ENCODE measurements around the gene TSPAN8.

Gene TSPAN8

GRCh38 chr12:71174825-71175224 lies 17.0 kb upstream of the TSPAN8 start:
- Histone ChIP-seq H3K36me3 (ENCODE audit: control insufficient read depth in 2 of 2, insufficient read depth in 1 of 2, low read length in 2 of 2) (no peaks in the 10 kb centered on the region), H3K4me3 (ENCODE audit: low read depth, low read length) (no peak overlapping the region), H3K27ac (ENCODE audit: extremely low read depth, low read depth, low read length) (no peak overlapping the region), H3K9me3 (ENCODE audit: control insufficient read depth, insufficient read depth, low read depth, low read length) (no peaks in the 10 kb centered on the region), H3K4me1 (ENCODE audit: control insufficient read depth, insufficient read depth, low read length) (no peaks in the 10 kb centered on the region)
- POLR2A ChIA-PET: no interaction called here
- TF ChIP-seq ZNF214 (tag by site-specific recombination; IDR thresholded peaks at IDR 0.05; ENCODE audit: borderline replicate concordance): no peak
- no peak for TF ChIP-seq KLF17 (tag by site-specific recombination; IDR thresholded peaks at IDR 0.05)
- no peak for TF ChIP-seq ZNF223 (tag by site-specific recombination; IDR thresholded peaks at IDR 0.05)
- no peak for TF ChIP-seq ZNF530 (tag by site-specific recombination; IDR thresholded peaks at IDR 0.05; ENCODE audit: low read depth)
- no peak for TF ChIP-seq PRDM4 (tag by site-specific recombination; IDR thresholded peaks at IDR 0.05)
- no peak for TF ChIP-seq ZBTB49 (tag by site-specific recombination; IDR thresholded peaks at IDR 0.05; ENCODE audit: low read depth)
- CTCF ChIA-PET: interaction anchor here (0.6 kb wide), 1 partner anchor 11 kb away, joined by 4 read pairs; no protein-coding TSS in a partner anchor

- no peak overlapping the region for H3K27ac ChIP-seq (ENCODE audit: extremely low read depth, low read depth, low read length)
- no peaks in the 10 kb centered on the region for H3K4me1 ChIP-seq (ENCODE audit: control insufficient read depth, insufficient read depth, low read length)
- ChIA-PET POLR2A (no interaction called here), CTCF (interaction anchor here (0.6 kb wide), 2 partner anchors 12 to 45 kb away, joined by 4 read pairs; no protein-coding TSS in a partner anchor)
- no peak for TF ChIP-seq MYNN (tag by site-specific recombination; IDR thresholded peaks at IDR 0.05; ENCODE audit: borderline replicate concordance)
- TF ChIP-seq ZNF488 (tag by site-specific recombination; IDR thresholded peaks at IDR 0.05): no peak
- TF ChIP-seq GLIS1 (tag by site-specific recombination; IDR thresholded peaks at IDR 0.05): no peak
- TF ChIP-seq ZNF157 (tag by site-specific recombination; IDR thresholded peaks at IDR 0.05): no peak
- no peak for TF ChIP-seq ZNF174 (tag by site-specific recombination; IDR thresholded peaks at IDR 0.05)
- no peak for TF ChIP-seq ZNF214 (tag by site-specific recombination; IDR thresholded peaks at IDR 0.05; ENCODE audit: borderline replicate concordance)
- TF ChIP-seq ZBTB26 (tag by site-specific recombination; optimal IDR thresholded peaks at IDR 0.05): no peak
- no peaks in the 10 kb centered on the region for H3K9me3 ChIP-seq (ENCODE audit: control insufficient read depth, insufficient read depth, low read depth, low read length)
- H3K4me3 ChIP-seq (ENCODE audit: low read depth, low read length): no peak overlapping the region
- no peaks in the 10 kb centered on the region for H3K36me3 ChIP-seq (ENCODE audit: control insufficient read depth in 2 of 2, insufficient read depth in 1 of 2, low read length in 2 of 2)
Measured at GRCh38 chr12:71174146-71174545, 16.3 kb upstream of the TSPAN8 start.

GRCh38 chr12:71170456-71170855 lies 12.7 kb upstream of the TSPAN8 start:
- ChIA-PET CTCF (interaction anchor here (1.1 kb wide), 1 partner anchor 8 kb away, joined by 3 read pairs; no protein-coding TSS in a partner anchor), POLR2A (no interaction called here)
- Histone ChIP-seq H3K27ac (ENCODE audit: extremely low read depth, low read depth, low read length) (no peak overlapping the region), H3K9me3 (ENCODE audit: control insufficient read depth, insufficient read depth, low read depth, low read length) (no peaks in the 10 kb centered on the region), H3K4me1 (ENCODE audit: control insufficient read depth, insufficient read depth, low read length) (no peaks in the 10 kb centered on the region), H3K4me3 (ENCODE audit: low read depth, low read length) (no peak overlapping the region), H3K36me3 (ENCODE audit: control insufficient read depth in 2 of 2, insufficient read depth in 1 of 2, low read length in 2 of 2) (no peaks in the 10 kb centered on the region)
- TF ChIP-seq KLF9 (tag by site-specific recombination; IDR thresholded peaks at IDR 0.05; ENCODE audit: low read depth): no peak
- TF ChIP-seq MEIS1 (CRISPR knock-in tag; IDR thresholded peaks at IDR 0.05; ENCODE audit: borderline replicate concordance): no peak
- TF ChIP-seq ZSCAN4 (tag by site-specific recombination; IDR thresholded peaks at IDR 0.05): no peak
- no peak for TF ChIP-seq BCL11A (tag by site-specific recombination; IDR thresholded peaks at IDR 0.05; ENCODE audit: low read depth)
- TF ChIP-seq ZNF426 (tag by site-specific recombination; IDR thresholded peaks at IDR 0.05): no peak
- no peak for TF ChIP-seq ZSCAN23 (tag by site-specific recombination; IDR thresholded peaks at IDR 0.05)
- no peak for TF ChIP-seq YY1 (tag by site-specific recombination; IDR thresholded peaks at IDR 0.05)
- no peak for TF ChIP-seq OSR2 (tag by site-specific recombination; IDR thresholded peaks at IDR 0.05)
- TF ChIP-seq WT1 (tag by site-specific recombination; IDR thresholded peaks at IDR 0.05): no peak
- no peak for TF ChIP-seq ZNF843 (tag by site-specific recombination; IDR thresholded peaks at IDR 0.05)
- TF ChIP-seq YY2 (tag by site-specific recombination; IDR thresholded peaks at IDR 0.05): no peak
- no peak for TF ChIP-seq ZNF184 (tag by site-specific recombination; IDR thresholded peaks at IDR 0.05)

Data from HEK293 (cell line).